Naive thymus-derived CD4-positive, alpha-beta T cell (primary cell): Measurements from ENCODE around the gene POM121. TPM values are rescaled to one million over a fixed set of nuclear protein-coding genes. Genes with fewer than 3 reads are reported as not detected.
A peak's percentile ranks its signal among the peaks of the same experiment; 100 is the strongest.
"Not testable (repeated sequence)": the region's sequence is repeated elsewhere in the genome, so short reads cannot be mapped to it uniquely, and the experiment has no call there.

Source experiments
- ATAC-seq: fragments of 150-1000 bp; cut with Tn5 transposase; 2 replicates; pipeline ENCODE4 v1.10.0; 2021; ENCODE audit warnings: mild to moderate bottlenecking, moderate library complexity
- CTCF ChIA-PET: fragments of 350-600 bp; sonication (Branson Sonifier 250); formaldehyde crosslinking; loops from one replicate; lab custom pipeline; 2021; ENCODE audit warnings: antibody characterized with exemption; lab: Charles Lee
- POLR2A ChIA-PET: fragments of 350-600 bp; sonication (Branson Sonifier 250); formaldehyde crosslinking; loops from one replicate; lab custom pipeline; 2021; ENCODE audit warnings: antibody characterized with exemption, inconsistent platforms; lab: Charles Lee
- DNase-seq, 9 donors: peaks; one replicate each; pipeline versions ENCODE4 v3.0.0 to v3.0.0-alpha.2; 2020 to 2022; ENCODE audit warnings: mixed read lengths in 1 of 9
- H3K27ac ChIP-seq: one replicate; pipeline ENCODE4 v1.7.0; 2013; ENCODE audit warnings: mild to moderate bottlenecking, low read depth, low read length, moderate library complexity
- H3K27me3 ChIP-seq, 2 donors: one replicate each; pipeline ENCODE4 v1.7.0; 2013; ENCODE audit warnings: low read length in 2 of 2, mild to moderate bottlenecking in 2 of 2, moderate library complexity in 2 of 2; ENCODE audit not compliant: control insufficient read depth in 2 of 2, insufficient read depth in 2 of 2
- H3K36me3 ChIP-seq, 3 experiments: 1 replicate in 2 of 3; 2 replicates in 1 of 3; pipeline ENCODE4 v1.7.0; 2013; ENCODE audit warnings: low read length in 3 of 3, mild to moderate bottlenecking in 3 of 3, moderate library complexity in 1 of 3; ENCODE audit not compliant: insufficient read depth in 3 of 3, control insufficient read depth in 2 of 3
- H3K4me1 ChIP-seq, 2 donors: one replicate each; pipeline ENCODE4 v1.7.0; 2013; ENCODE audit warnings: low read length in 2 of 2, mild to moderate bottlenecking in 2 of 2, moderate library complexity in 1 of 2; ENCODE audit not compliant: control insufficient read depth in 2 of 2, insufficient read depth in 2 of 2
- H3K4me3 ChIP-seq: 2 replicates; pipeline ENCODE4 v1.7.0; 2013; ENCODE audit warnings: mild to moderate bottlenecking, low read length
- H3K9me3 ChIP-seq, 3 experiments: 1 replicate in 2 of 3; 2 replicates in 1 of 3; pipeline ENCODE4 v1.7.0; 2013; ENCODE audit warnings: low read length in 3 of 3; ENCODE audit not compliant: control insufficient read depth in 2 of 3
- H3K27ac Mint-ChIP-seq, 9 donors: one replicate each; pipeline ENCODE4 v1.8.0; 2020 to 2022; ENCODE audit warnings: mixed read lengths in 9 of 9, mild to moderate bottlenecking in 8 of 9, moderate library complexity in 5 of 9, inconsistent platforms in 2 of 9
- H3K27me3 Mint-ChIP-seq, 5 donors: one replicate each; pipeline ENCODE4 v1.8.0; 2021 to 2022; ENCODE audit warnings: mixed read lengths in 5 of 5, mild to moderate bottlenecking in 1 of 5
- H3K36me3 Mint-ChIP-seq, 5 donors: one replicate each; pipeline ENCODE4 v1.8.0; 2020 to 2022; ENCODE audit warnings: mixed read lengths in 5 of 5, mild to moderate bottlenecking in 3 of 5, inconsistent platforms in 1 of 5
- H3K4me1 Mint-ChIP-seq, 7 donors: one replicate each; pipeline ENCODE4 v1.8.0; 2020 to 2022; ENCODE audit warnings: mixed read lengths in 7 of 7, mild to moderate bottlenecking in 3 of 7, inconsistent platforms in 1 of 7
- H3K4me3 Mint-ChIP-seq, 10 donors: one replicate each; pipeline ENCODE4 v1.8.0; 2020 to 2022; ENCODE audit warnings: mild to moderate bottlenecking in 10 of 10, mixed read lengths in 10 of 10, moderate library complexity in 6 of 10, inconsistent platforms in 2 of 10
- H3K9me3 Mint-ChIP-seq, 11 donors: one replicate each; pipeline ENCODE4 v1.8.0; 2020 to 2022; ENCODE audit warnings: mixed read lengths in 11 of 11, mild to moderate bottlenecking in 4 of 11, inconsistent platforms in 1 of 11, moderate library complexity in 1 of 11
- intact Hi-C, 2 donors: fragments of 100-400 bp; cut with micrococcal nuclease; formaldehyde crosslinking; loops; one replicate each; pipeline ENCODE4 v1.15.1; 2023
- polyA plus RNA-seq, 2 donors: library from polyadenylated mRNA; unstranded; fragments of 300-500 nt; fragmentation: Illumina TruSeq; gene quantifications; one replicate each; pipeline ENCODE4 v1.2.3, GENCODE V29; 2021
- total RNA-seq, 6 experiments: library from RNA in 5 of 6; stranded (reverse) in 5 of 6; gene quantifications; 1 replicate in 5 of 6; 2 replicates in 1 of 6; pipeline ENCODE4 v1.2.3 and lab custom pipeline; 2021 to 2026

Gene POM121
- total and polyA plus RNA-seq, 7 experiments from 2014 or later: 10.9 to 73.4 (median 63.4) TPM

DNA sequence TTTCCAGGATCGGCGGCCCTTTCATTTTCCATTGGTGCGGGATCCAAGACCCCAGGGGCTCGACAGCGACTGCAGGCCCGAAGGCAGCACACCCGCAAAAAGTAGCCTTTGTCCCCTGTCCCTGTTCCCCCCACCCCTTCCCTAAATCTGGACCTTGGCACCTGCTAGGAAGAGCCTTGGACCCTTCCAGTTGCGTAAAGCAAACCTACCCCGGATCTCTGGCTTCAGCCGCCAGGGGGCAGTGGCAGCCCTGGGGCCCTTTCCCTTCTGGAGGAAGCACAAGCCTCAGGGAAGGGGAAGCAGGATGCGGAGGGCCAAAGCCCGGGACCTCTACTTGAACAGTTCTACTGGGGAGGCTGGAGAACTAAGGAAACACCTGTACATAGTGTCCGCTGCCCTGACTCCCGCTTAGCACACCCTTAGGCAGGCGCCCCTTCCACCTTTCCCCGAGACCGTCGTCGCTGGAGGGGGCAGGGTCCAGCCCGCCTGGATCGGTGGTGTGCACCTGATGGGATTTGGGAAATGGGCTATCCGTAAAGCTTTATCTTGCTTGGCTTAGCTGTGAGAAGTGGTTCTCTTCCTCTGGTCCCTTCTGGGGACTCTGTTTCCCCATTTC is 21.3 kb downstream of the POM121 start:
- H3K36me3 Mint-ChIP-seq, H3K9me3 ChIP-seq, H3K27me3 Mint-ChIP-seq, H3K4me1 Mint-ChIP-seq, H3K27ac ChIP-seq, POLR2A ChIA-PET, H3K4me1 ChIP-seq, H3K27me3 ChIP-seq, ATAC-seq, intact Hi-C loops, H3K4me3 Mint-ChIP-seq, CTCF ChIA-PET, H3K9me3 Mint-ChIP-seq, H3K4me3 ChIP-seq: not testable (repeated sequence)
- peak overlapping the region in 3 of 9 donors; percentile 2 to 68 (median 62) for H3K27ac Mint-ChIP-seq
- peaks cover 0 to 17% (median 0%) of the 10 kb centered on the region in 3 experiments for H3K36me3 ChIP-seq
- peak in 1 of 9 donors; percentile 12 for DNase-seq

GRCh38 chr7:72948714-72949113 is 23.8 kb downstream of the POM121 start:
- H3K4me1 ChIP-seq, CTCF ChIA-PET, H3K27me3 Mint-ChIP-seq, H3K4me3 ChIP-seq, H3K36me3 Mint-ChIP-seq, intact Hi-C loops, H3K4me3 Mint-ChIP-seq, POLR2A ChIA-PET, H3K4me1 Mint-ChIP-seq, DNase-seq, H3K9me3 Mint-ChIP-seq, H3K27ac ChIP-seq, ATAC-seq, H3K27me3 ChIP-seq, H3K9me3 ChIP-seq: not testable (repeated sequence)
- peak overlapping the region in 1 of 9 donors; percentile 19 for H3K27ac Mint-ChIP-seq
- peaks cover 0 to 17% (median 0%) of the 10 kb centered on the region in 3 experiments for H3K36me3 ChIP-seq

DNA sequence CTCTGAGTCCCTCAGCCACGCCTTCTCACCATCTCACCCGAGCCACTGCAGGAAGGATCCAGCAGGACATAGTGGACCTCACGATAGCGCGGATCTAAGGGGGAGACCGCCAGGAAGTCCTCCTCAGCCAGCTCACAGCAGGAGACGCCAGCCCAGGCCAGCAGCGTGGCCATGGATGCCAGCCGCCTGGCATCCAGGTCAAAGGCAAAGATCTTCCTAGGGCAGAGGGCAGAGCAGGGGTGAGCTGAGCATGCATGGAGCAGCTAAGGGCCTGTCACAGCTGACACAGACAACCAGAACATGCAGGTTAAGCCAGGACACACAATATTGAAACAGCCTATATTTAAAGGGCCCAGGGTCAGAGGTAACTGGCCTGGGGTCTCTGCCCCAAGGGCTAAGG is 24.4 kb downstream of the POM121 start:
- peaks cover 0 to 17% (median 0%) of the 10 kb centered on the region in 3 experiments for H3K36me3 ChIP-seq
- H3K9me3 Mint-ChIP-seq, intact Hi-C loops, H3K4me1 ChIP-seq, H3K27me3 ChIP-seq, H3K36me3 Mint-ChIP-seq, CTCF ChIA-PET, H3K27me3 Mint-ChIP-seq, POLR2A ChIA-PET, H3K4me1 Mint-ChIP-seq, H3K4me3 Mint-ChIP-seq, H3K27ac Mint-ChIP-seq, ATAC-seq, H3K9me3 ChIP-seq, H3K4me3 ChIP-seq, H3K27ac ChIP-seq, DNase-seq: not testable (repeated sequence)

GRCh38 chr7:72949686-72950085 is 24.8 kb downstream of the POM121 start:
- H3K9me3 ChIP-seq, H3K27me3 ChIP-seq, CTCF ChIA-PET, H3K4me1 Mint-ChIP-seq, intact Hi-C loops, H3K27ac ChIP-seq, H3K9me3 Mint-ChIP-seq, H3K4me1 ChIP-seq, H3K4me3 Mint-ChIP-seq, POLR2A ChIA-PET, H3K36me3 Mint-ChIP-seq, H3K4me3 ChIP-seq, ATAC-seq, H3K27me3 Mint-ChIP-seq: not testable (repeated sequence)
- H3K36me3 ChIP-seq: peaks cover 0 to 17% (median 0%) of the 10 kb centered on the region in 3 experiments
- peak overlapping the region in 1 of 9 donors; percentile 14 for H3K27ac Mint-ChIP-seq
- DNase-seq: peak in 1 of 9 donors; percentile 16

DNA sequence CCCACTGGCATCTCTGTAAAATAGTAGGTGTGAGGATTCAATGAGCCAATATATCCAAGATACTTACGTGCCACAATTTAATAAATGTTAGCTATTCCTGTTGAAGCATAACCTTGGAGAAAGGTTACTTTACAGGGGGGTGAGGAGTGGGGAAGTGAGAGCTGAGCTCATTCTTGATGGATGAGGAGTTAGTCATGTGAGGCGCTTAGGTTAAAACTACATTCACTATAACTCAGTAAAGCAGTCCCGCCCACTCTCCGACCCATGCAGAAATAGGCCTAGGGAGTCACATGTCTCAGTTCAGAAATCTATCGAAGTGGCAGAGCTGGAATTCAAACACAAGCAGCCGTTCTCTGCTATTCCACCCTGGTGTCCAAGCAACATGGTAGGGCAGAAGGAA is 25.5 kb downstream of the POM121 start:
- H3K4me1 ChIP-seq, H3K4me1 Mint-ChIP-seq, H3K9me3 Mint-ChIP-seq, intact Hi-C loops, DNase-seq, H3K36me3 Mint-ChIP-seq, POLR2A ChIA-PET, H3K4me3 ChIP-seq, H3K9me3 ChIP-seq, H3K27me3 Mint-ChIP-seq, H3K4me3 Mint-ChIP-seq, H3K27ac ChIP-seq, ATAC-seq, CTCF ChIA-PET, H3K27me3 ChIP-seq, H3K27ac Mint-ChIP-seq: not testable (repeated sequence)
- H3K36me3 ChIP-seq: peaks cover 0 to 16% (median 0%) of the 10 kb centered on the region in 3 experiments

- CTCF ChIA-PET, H3K27ac Mint-ChIP-seq, H3K4me1 Mint-ChIP-seq, H3K27ac ChIP-seq, H3K9me3 Mint-ChIP-seq, H3K27me3 ChIP-seq, DNase-seq, H3K4me3 ChIP-seq, H3K27me3 Mint-ChIP-seq, H3K9me3 ChIP-seq, H3K36me3 ChIP-seq, H3K4me1 ChIP-seq, intact Hi-C loops, H3K36me3 Mint-ChIP-seq, POLR2A ChIA-PET: not testable (repeated sequence)
- peak overlapping the region in 1 of 10 donors; percentile 37 for H3K4me3 Mint-ChIP-seq
- ATAC-seq: peak; percentile 61
Observed at GRCh38 chr7:72953901-72954562, 29.1 kb downstream of the POM121 start.
